WTC11 (cell line): ENCODE data around the gene UBL7. TPM values are rescaled to one million over a fixed set of nuclear protein-coding genes. Genes with fewer than 3 reads are reported as not detected.

Source experiments
- ATAC-seq: fragments of 200-7000 bp; cut with Tn5 transposase; 2 replicates; pipeline ENCODE4 v1.10.0; 2021; ENCODE audit warnings: mild to moderate bottlenecking, moderate library complexity
- CTCF ChIA-PET: fragments of 300-600 bp; sonication (Branson Sonifier 250); formaldehyde crosslinking; loops from one replicate; lab custom pipeline; 2021; ENCODE audit warnings: antibody characterized with exemption; lab: Charles Lee
- POLR2A ChIA-PET: fragments of 350-600 bp; sonication (Branson Sonifier 250); formaldehyde crosslinking; loops from one replicate; lab custom pipeline; 2021; ENCODE audit warnings: antibody characterized with exemption; lab: Charles Lee
- DNase-seq: peaks from one replicate; pipeline ENCODE4 v3.0.0; 2021; ENCODE audit warnings: low spot score
- H3K27ac Mint-ChIP-seq: 2 replicates; pipeline ENCODE4 v1.8.0; 2021; ENCODE audit warnings: mixed read lengths
- H3K27me3 Mint-ChIP-seq: 2 replicates; pipeline ENCODE4 v1.8.0; 2021; ENCODE audit warnings: low read depth, mild to moderate bottlenecking, moderate library complexity, mixed read lengths
- H3K36me3 Mint-ChIP-seq: 2 replicates; pipeline ENCODE4 v1.8.0; 2021; ENCODE audit warnings: mixed read lengths
- H3K4me1 Mint-ChIP-seq: 2 replicates; pipeline ENCODE4 v1.8.0; 2022; ENCODE audit warnings: mixed read lengths
- H3K4me3 Mint-ChIP-seq: 2 replicates; pipeline ENCODE4 v1.8.0; 2021; ENCODE audit warnings: mild to moderate bottlenecking, moderate library complexity, mixed read lengths
- H3K9me3 Mint-ChIP-seq: 2 replicates; pipeline ENCODE4 v1.8.0; 2021; ENCODE audit warnings: mixed read lengths
- ESRRA ChIP-seq: sonication (generic); formaldehyde crosslinking; IDR thresholded peaks from 2 replicates; pipeline ENCODE4 v1.8.1; 2022; ENCODE audit warnings: mild to moderate bottlenecking, missing genetic modification reagents, borderline replicate concordance
- JUN ChIP-seq: sonication (generic); formaldehyde crosslinking; IDR thresholded peaks from 2 replicates; pipeline ENCODE4 v1.8.0; 2023; ENCODE audit warnings: mild to moderate bottlenecking, missing genetic modification reagents
- MYBL2 ChIP-seq: sonication (generic); formaldehyde crosslinking; IDR thresholded peaks from 2 replicates; pipeline ENCODE4 v1.8.1; 2023; ENCODE audit warnings: mild to moderate bottlenecking, moderate library complexity, missing genetic modification reagents
- PRRX2 ChIP-seq: fragments of 250-450 bp; sonication (Bioruptor Pico); IDR thresholded peaks from 2 replicates; pipeline ENCODE4 v1.8.0; 2021; ENCODE audit warnings: mild to moderate bottlenecking
- TCF7 ChIP-seq: sonication (generic); formaldehyde crosslinking; IDR thresholded peaks from 2 replicates; pipeline ENCODE4 v1.8.0; 2022; ENCODE audit warnings: mild to moderate bottlenecking, low read depth, missing genetic modification reagents, moderate library complexity
- TEAD4 ChIP-seq: sonication (generic); formaldehyde crosslinking; IDR thresholded peaks from 2 replicates; pipeline ENCODE4 v1.8.0; 2022; ENCODE audit warnings: mild to moderate bottlenecking, missing genetic modification reagents
- ZNF219 ChIP-seq: sonication (generic); formaldehyde crosslinking; IDR thresholded peaks from 2 replicates; pipeline ENCODE4 v1.8.0; 2023; ENCODE audit warnings: missing genetic modification reagents, mild to moderate bottlenecking, borderline replicate concordance
- ZNF263 ChIP-seq: sonication (generic); formaldehyde crosslinking; IDR thresholded peaks from 2 replicates; pipeline ENCODE4 v1.8.1; 2022; ENCODE audit warnings: low read depth, mild to moderate bottlenecking, moderate library complexity, missing genetic modification reagents
- ZNF416 ChIP-seq: fragments of 250-450 bp; sonication (Bioruptor Pico); IDR thresholded peaks from 2 replicates; pipeline ENCODE4 v1.9.0; 2021; ENCODE audit warnings: mild to moderate bottlenecking, inconsistent platforms
- total RNA-seq: library from RNA; stranded (reverse); gene quantifications from 3 replicates; pipeline ENCODE4 v1.2.3, GENCODE V29; 2021
- TF ChIP-seq, protein P1 (sequence below): fragments of 250-450 bp; sonication (Bioruptor Pico); conservative IDR thresholded peaks from 2 replicates; pipeline ENCODE4 v1.9.0; 2021; ENCODE audit warnings: mild to moderate bottlenecking
- TF ChIP-seq, protein P2 (sequence below): sonication (generic); formaldehyde crosslinking; IDR thresholded peaks from 2 replicates; pipeline ENCODE4 v1.8.1; 2023; ENCODE audit warnings: mild to moderate bottlenecking, moderate library complexity, missing genetic modification reagents
- TF ChIP-seq, protein P3 (sequence below): sonication (generic); formaldehyde crosslinking; IDR thresholded peaks from 2 replicates; pipeline ENCODE4 v1.8.1; 2023; ENCODE audit warnings: mild to moderate bottlenecking, missing genetic modification reagents
- TF ChIP-seq, protein P4 (sequence below): sonication (generic); formaldehyde crosslinking; IDR thresholded peaks from 2 replicates; pipeline ENCODE4 v1.8.1; 2023; ENCODE audit warnings: mild to moderate bottlenecking, missing genetic modification reagents
- TF ChIP-seq, protein P5 (sequence below): fragments of 250-450 bp; sonication (Bioruptor Pico); IDR thresholded peaks from 2 replicates; pipeline ENCODE4 v2.1.2; 2022; ENCODE audit warnings: mild to moderate bottlenecking, moderate library complexity
- TF ChIP-seq, protein P6 (sequence below): sonication (generic); formaldehyde crosslinking; IDR thresholded peaks from 2 replicates; pipeline ENCODE4 v1.8.1; 2022; ENCODE audit warnings: missing genetic modification reagents, borderline replicate concordance
- TF ChIP-seq, protein P7 (sequence below): sonication (generic); formaldehyde crosslinking; IDR thresholded peaks from 2 replicates; pipeline ENCODE4 v1.8.1; 2022; ENCODE audit warnings: low read depth, missing genetic modification reagents, borderline replicate concordance

UBL7 gene
- total RNA-seq, 1 experiment from 2014 or later = 70.1 TPM

DNA sequence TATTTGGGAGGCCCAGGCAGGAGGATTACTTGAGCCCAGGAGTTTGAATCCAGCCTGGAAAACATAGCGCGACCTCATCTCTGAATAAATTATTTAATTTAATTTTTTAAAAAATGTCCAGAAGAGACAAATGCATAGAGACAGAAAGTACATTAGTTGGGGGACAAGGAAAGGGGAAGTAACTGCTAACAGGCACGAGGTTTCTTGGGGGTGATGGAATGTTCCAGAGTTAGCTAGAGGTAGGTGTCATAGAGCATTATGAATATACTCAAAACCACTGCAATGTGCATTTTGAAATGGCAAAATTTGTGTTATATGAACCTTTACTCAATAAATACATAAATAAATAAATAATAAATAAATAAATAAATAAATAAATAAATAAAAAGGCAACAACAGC is 61.9 kb downstream of the UBL7 start (continued):
- TF ChIP-seq, protein P1, sequence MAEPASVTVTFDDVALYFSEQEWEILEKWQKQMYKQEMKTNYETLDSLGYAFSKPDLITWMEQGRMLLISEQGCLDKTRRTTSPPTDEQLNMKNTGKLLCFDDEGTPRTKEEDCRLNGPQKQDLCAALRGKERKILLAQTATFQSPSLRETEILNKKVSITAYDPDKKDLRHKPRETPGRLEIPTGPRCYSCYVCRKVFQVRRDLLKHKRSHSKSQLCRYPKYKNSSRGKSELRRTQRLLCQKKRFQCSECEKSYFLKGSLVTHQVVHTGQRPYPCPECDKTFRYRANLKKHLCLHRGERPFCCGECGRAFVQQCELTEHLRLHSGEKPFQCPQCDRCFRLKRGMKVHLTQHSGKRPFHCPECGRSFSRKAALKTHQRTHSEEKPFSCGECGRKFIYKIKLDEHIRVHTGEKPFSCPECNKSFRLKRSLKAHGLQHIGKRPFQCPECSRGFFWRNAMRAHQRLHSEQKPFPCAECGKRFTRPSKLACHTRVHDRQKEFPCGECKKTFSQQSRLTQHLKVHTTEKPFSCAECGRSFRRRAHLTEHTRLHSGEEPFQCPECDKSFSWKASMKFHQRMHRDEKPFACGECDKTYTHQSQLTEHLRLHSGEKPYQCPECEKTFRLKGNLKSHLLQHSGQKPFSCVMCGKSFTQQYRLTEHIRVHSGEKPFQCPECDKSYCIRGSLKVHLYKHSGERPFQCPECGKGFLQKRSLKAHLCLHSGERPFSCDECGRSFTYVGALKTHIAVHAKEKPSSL = no peak
- no peak for TF ChIP-seq JUN (CRISPR knock-in tag)

DNA sequence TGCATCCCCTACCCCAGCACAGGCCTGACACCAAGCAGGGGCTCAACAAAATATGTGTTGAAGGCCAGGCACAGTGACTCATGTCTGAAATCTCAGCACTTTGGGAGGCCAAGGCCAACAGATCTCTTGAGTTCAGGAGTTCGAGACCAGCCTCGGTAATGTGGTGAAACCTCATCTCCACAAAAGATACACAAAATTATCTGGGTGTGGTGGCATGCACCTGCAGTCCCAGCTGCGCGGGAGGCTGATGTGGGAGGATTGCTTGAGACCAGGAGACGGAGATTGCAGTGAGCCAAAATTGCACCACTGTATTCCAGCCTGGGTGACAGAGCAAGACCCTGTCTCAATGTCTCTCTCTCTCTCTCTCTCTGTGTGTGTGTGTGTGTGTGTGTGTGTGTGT is 62.8 kb downstream of the UBL7 start:
- Mint-ChIP-seq H3K27me3 (peaks cover 5% of the 10 kb centered on the region; the same call in 1 of the 2 replicates), H3K36me3 (no peaks in the 10 kb centered on the region), H3K4me3 (no peak overlapping the region), H3K4me1 (peaks cover 16% of the 10 kb centered on the region), H3K27ac (no peak overlapping the region), H3K9me3 (no peaks in the 10 kb centered on the region)
- ATAC-seq = no peak
- ChIA-PET CTCF (no interaction called here), POLR2A (no interaction called here)
- DNase-seq = no peak
- TF ChIP-seq, protein P2, sequence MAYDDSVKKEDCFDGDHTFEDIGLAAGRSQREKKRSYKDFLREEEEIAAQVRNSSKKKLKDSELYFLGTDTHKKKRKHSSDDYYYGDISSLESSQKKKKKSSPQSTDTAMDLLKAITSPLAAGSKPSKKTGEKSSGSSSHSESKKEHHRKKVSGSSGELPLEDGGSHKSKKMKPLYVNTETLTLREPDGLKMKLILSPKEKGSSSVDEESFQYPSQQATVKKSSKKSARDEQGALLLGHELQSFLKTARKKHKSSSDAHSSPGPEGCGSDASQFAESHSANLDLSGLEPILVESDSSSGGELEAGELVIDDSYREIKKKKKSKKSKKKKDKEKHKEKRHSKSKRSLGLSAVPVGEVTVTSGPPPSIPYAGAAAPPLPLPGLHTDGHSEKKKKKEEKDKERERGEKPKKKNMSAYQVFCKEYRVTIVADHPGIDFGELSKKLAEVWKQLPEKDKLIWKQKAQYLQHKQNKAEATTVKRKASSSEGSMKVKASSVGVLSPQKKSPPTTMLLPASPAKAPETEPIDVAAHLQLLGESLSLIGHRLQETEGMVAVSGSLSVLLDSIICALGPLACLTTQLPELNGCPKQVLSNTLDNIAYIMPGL (CRISPR knock-in tag) = no peak
- TF ChIP-seq ZNF263 (CRISPR knock-in tag) (no peak), ZNF416 (CRISPR knock-in tag) (no peak), TCF7 (no peak), MYBL2 (CRISPR knock-in tag) (no peak), PRRX2 (CRISPR knock-in tag) (no peak), TEAD4 (CRISPR knock-in tag) (no peak)
- TF ChIP-seq, protein P3, sequence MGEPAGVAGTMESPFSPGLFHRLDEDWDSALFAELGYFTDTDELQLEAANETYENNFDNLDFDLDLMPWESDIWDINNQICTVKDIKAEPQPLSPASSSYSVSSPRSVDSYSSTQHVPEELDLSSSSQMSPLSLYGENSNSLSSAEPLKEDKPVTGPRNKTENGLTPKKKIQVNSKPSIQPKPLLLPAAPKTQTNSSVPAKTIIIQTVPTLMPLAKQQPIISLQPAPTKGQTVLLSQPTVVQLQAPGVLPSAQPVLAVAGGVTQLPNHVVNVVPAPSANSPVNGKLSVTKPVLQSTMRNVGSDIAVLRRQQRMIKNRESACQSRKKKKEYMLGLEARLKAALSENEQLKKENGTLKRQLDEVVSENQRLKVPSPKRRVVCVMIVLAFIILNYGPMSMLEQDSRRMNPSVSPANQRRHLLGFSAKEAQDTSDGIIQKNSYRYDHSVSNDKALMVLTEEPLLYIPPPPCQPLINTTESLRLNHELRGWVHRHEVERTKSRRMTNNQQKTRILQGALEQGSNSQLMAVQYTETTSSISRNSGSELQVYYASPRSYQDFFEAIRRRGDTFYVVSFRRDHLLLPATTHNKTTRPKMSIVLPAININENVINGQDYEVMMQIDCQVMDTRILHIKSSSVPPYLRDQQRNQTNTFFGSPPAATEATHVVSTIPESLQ = no peak

DNA sequence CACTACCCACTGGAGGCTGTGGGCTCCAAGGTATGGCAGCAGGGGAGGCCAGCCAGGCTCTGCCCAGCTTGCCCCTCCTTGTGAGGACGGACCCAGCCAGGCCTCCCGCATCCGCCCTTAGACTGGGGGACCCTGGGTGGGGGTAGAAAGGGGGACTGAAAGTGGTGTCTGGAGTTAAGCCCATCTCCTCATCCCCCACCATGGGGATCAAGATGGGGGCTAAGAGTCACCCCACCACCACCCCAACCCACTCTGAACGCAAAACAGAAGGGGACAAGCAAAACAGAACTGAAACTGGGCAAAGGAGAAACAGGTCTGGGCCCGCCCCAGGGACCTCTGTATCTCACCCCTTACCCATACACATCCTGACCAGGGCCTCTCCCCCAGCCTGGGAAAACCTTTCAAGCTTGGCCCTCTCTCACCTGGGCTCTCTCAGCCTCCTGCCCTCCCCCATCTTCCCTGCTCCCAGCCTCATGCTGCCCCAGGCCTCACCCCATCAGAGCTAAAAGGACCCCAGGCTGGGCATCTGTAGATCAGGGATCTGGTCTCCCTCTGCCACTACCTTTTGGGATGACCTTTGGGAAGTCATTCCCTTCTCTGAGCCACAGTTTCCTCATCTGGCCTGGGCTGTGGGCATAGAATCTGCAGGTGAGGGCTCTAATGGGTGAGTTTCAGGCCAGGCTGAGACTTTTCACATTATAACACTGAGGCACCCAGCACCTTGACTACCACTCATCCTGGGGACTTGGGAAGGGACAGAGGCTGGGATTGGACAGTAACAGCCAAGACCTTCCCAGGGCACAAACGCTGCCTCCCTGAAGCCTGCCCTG is 63.5 kb downstream of the UBL7 start:
- ATAC-seq (no peak), DNase-seq (no peak)
- POLR2A ChIA-PET = no interaction called here
- Mint-ChIP-seq H3K4me1 (peaks cover 16% of the 10 kb centered on the region), H3K27me3 (peaks cover 5% of the 10 kb centered on the region; the same call in 1 of the 2 replicates), H3K4me3 (no peak overlapping the region), H3K27ac (no peak overlapping the region), H3K36me3 (no peaks in the 10 kb centered on the region), H3K9me3 (no peaks in the 10 kb centered on the region)
- CTCF ChIA-PET = interaction anchor here (2.3 to 2.7 kb wide), 2 partner anchors 15 to 23 kb away, joined by 5 to 7 read pairs; no protein-coding TSS in a partner anchor
- TF ChIP-seq, protein P4, sequence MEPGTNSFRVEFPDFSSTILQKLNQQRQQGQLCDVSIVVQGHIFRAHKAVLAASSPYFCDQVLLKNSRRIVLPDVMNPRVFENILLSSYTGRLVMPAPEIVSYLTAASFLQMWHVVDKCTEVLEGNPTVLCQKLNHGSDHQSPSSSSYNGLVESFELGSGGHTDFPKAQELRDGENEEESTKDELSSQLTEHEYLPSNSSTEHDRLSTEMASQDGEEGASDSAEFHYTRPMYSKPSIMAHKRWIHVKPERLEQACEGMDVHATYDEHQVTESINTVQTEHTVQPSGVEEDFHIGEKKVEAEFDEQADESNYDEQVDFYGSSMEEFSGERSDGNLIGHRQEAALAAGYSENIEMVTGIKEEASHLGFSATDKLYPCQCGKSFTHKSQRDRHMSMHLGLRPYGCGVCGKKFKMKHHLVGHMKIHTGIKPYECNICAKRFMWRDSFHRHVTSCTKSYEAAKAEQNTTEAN (CRISPR knock-in tag) = no peak
- TF ChIP-seq, protein P5, sequence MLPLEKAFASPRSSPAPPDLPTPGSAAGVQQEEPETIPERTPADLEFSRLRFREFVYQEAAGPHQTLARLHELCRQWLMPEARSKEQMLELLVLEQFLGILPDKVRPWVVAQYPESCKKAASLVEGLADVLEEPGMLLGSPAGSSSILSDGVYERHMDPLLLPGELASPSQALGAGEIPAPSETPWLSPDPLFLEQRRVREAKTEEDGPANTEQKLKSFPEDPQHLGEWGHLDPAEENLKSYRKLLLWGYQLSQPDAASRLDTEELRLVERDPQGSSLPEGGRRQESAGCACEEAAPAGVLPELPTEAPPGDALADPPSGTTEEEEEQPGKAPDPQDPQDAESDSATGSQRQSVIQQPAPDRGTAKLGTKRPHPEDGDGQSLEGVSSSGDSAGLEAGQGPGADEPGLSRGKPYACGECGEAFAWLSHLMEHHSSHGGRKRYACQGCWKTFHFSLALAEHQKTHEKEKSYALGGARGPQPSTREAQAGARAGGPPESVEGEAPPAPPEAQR (CRISPR knock-in tag) = no peak
- TF ChIP-seq ESRRA (CRISPR knock-in tag) (no peak), ZNF219 (CRISPR knock-in tag) (no peak), JUN (CRISPR knock-in tag) (no peak)
- TF ChIP-seq, protein P6, sequence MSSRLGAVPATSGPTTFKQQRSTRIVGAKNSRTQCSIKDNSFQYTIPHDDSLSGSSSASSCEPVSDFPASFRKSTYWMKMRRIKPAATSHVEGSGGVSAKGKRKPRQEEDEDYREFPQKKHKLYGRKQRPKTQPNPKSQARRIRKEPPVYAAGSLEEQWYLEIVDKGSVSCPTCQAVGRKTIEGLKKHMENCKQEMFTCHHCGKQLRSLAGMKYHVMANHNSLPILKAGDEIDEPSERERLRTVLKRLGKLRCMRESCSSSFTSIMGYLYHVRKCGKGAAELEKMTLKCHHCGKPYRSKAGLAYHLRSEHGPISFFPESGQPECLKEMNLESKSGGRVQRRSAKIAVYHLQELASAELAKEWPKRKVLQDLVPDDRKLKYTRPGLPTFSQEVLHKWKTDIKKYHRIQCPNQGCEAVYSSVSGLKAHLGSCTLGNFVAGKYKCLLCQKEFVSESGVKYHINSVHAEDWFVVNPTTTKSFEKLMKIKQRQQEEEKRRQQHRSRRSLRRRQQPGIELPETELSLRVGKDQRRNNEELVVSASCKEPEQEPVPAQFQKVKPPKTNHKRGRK = no peak
- TF ChIP-seq, protein P7, sequence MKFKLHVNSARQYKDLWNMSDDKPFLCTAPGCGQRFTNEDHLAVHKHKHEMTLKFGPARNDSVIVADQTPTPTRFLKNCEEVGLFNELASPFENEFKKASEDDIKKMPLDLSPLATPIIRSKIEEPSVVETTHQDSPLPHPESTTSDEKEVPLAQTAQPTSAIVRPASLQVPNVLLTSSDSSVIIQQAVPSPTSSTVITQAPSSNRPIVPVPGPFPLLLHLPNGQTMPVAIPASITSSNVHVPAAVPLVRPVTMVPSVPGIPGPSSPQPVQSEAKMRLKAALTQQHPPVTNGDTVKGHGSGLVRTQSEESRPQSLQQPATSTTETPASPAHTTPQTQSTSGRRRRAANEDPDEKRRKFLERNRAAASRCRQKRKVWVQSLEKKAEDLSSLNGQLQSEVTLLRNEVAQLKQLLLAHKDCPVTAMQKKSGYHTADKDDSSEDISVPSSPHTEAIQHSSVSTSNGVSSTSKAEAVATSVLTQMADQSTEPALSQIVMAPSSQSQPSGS (CRISPR knock-in tag) = no peak
